Liver (tissue), 3 donors: ENCODE measurements around the gene PGK2.

Experiments used
- ATF3 ChIP-seq: IDR thresholded peaks from 2 replicates; pipeline ENCODE4 v1.6.1; 2016; ENCODE audit warnings: antibody characterized with exemption
- CTCF ChIP-seq: fragments of 150-350 bp; IDR thresholded peaks from 2 replicates; pipeline ENCODE4 v1.5.1; 2017; ENCODE audit warnings: improper control_type of control experiment, low read depth, low read length; ENCODE audit not compliant: missing input control
- GABPA ChIP-seq, 2 donors: IDR thresholded peaks in 1 of 2; conservative IDR thresholded peaks in 1 of 2; 2 replicates each; pipeline ENCODE4 v1.6.1; 2016; ENCODE audit warnings: antibody characterized with exemption in 2 of 2, mild to moderate bottlenecking in 1 of 2, moderate library complexity in 1 of 2
- HNF4A ChIP-seq, 2 donors: conservative IDR thresholded peaks; 2 replicates each; pipeline ENCODE4 v1.6.1; 2016; ENCODE audit warnings: antibody characterized with exemption in 2 of 2, mild to moderate bottlenecking in 2 of 2
- JUND ChIP-seq, 2 donors: IDR thresholded peaks; 2 replicates each; pipeline ENCODE4 v1.6.1; 2016; ENCODE audit warnings: antibody characterized with exemption in 2 of 2
- MAX ChIP-seq: IDR thresholded peaks from 2 replicates; pipeline ENCODE4 v1.6.1; 2016; ENCODE audit warnings: antibody characterized with exemption
- SP1 ChIP-seq: IDR thresholded peaks from 2 replicates; pipeline ENCODE4 v1.6.1; 2018; ENCODE audit warnings: antibody characterized with exemption, mild to moderate bottlenecking
- TAF1 ChIP-seq: conservative IDR thresholded peaks from 2 replicates; pipeline ENCODE4 v1.6.1; 2016; ENCODE audit warnings: antibody characterized with exemption, mild to moderate bottlenecking
- TF ChIP-seq, protein P1 (sequence below): IDR thresholded peaks from 2 replicates; pipeline ENCODE4 v1.6.1; 2016; ENCODE audit warnings: antibody characterized with exemption, mild to moderate bottlenecking
- donor health status: healthy.
- donor health status: healthy.

- TF ChIP-seq CTCF (no peak), GABPA (IDR thresholded peaks at IDR 0.05 in 1 of 2, conservative IDR thresholded peaks at IDR 0.05 in 1 of 2) (no peak), SP1 (no peak), MAX (no peak), TAF1 (no peak), JUND (IDR thresholded peaks at IDR 0.05) (no peak), HNF4A (conservative IDR thresholded peaks at IDR 0.05) (no peak), ATF3 (no peak)
- TF ChIP-seq, protein P1, sequence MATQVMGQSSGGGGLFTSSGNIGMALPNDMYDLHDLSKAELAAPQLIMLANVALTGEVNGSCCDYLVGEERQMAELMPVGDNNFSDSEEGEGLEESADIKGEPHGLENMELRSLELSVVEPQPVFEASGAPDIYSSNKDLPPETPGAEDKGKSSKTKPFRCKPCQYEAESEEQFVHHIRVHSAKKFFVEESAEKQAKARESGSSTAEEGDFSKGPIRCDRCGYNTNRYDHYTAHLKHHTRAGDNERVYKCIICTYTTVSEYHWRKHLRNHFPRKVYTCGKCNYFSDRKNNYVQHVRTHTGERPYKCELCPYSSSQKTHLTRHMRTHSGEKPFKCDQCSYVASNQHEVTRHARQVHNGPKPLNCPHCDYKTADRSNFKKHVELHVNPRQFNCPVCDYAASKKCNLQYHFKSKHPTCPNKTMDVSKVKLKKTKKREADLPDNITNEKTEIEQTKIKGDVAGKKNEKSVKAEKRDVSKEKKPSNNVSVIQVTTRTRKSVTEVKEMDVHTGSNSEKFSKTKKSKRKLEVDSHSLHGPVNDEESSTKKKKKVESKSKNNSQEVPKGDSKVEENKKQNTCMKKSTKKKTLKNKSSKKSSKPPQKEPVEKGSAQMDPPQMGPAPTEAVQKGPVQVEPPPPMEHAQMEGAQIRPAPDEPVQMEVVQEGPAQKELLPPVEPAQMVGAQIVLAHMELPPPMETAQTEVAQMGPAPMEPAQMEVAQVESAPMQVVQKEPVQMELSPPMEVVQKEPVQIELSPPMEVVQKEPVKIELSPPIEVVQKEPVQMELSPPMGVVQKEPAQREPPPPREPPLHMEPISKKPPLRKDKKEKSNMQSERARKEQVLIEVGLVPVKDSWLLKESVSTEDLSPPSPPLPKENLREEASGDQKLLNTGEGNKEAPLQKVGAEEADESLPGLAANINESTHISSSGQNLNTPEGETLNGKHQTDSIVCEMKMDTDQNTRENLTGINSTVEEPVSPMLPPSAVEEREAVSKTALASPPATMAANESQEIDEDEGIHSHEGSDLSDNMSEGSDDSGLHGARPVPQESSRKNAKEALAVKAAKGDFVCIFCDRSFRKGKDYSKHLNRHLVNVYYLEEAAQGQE: no peak
Observed at GRCh38 chr6:49787176-49787575, at the start of gene PGK2.
